ENCODE measurements around the gene BLTP2.
"Not testable (repeated sequence)": the region's sequence is repeated elsewhere in the genome, so short reads cannot be mapped to it uniquely, and the experiment has no call there.

The BLTP2 gene

GRCh38 chr17:28644787-28645575 is at the start of gene BLTP2:
Gene BLTP2 (minus strand): TSS chr17:28645158. CDS start chr17:28645056, 102 bp downstream.
- no peak for FAIRE-seq

- no peak for FAIRE-seq
Observed at GRCh38 chr17:28693869-28694268, 48.9 kb upstream of the BLTP2 start.

GRCh38 chr17:28689011-28689410 is 44.1 kb upstream of the BLTP2 start:
- no peak for FAIRE-seq

DNA sequence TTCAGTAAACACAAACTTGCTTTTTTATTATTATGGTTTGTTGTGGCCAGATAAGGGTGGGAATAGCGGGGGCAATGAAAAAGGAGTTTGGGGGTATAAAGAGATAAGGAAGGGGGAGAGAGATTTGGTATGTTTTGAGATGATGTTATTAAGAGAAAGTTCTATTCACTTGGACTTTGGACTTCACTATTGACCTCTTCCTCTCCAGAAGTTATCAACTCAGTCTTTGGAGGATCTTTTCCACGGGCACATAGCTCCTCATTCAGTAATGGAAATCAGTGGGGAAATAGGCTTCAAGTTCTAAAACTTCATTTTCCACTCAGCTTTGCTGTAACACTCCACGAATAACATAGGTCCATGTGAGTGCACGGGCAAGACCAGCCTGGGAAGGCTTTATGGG is 43.5 kb upstream of the BLTP2 start:
- no peak for FAIRE-seq

GRCh38 chr17:28686296-28686695 is 41.3 kb upstream of the BLTP2 start:
- no peak for FAIRE-seq

- no peak for FAIRE-seq
Observed at GRCh38 chr17:28685366-28685765, 40.4 kb upstream of the BLTP2 start.

DNA sequence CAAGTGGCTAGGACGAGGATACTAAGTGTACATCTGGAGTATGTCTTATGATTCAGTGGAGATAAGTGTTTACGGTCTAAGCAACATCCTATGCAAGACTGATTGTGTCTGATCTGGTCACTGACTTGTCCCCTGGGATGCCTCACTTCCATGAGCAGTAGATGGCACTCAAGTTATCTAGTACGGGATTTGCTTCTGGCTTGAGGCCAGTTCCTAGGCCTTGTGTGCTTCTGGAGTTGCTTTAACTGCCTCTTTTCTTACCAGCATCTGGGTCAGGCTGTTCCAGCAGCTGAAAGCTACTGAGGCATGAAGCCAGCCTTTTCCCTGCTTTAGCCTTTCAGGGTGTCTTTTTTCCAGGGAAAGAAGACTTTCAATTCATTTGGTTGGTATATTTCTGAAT is 40.0 kb upstream of the BLTP2 start:
- no peak for FAIRE-seq

DNA sequence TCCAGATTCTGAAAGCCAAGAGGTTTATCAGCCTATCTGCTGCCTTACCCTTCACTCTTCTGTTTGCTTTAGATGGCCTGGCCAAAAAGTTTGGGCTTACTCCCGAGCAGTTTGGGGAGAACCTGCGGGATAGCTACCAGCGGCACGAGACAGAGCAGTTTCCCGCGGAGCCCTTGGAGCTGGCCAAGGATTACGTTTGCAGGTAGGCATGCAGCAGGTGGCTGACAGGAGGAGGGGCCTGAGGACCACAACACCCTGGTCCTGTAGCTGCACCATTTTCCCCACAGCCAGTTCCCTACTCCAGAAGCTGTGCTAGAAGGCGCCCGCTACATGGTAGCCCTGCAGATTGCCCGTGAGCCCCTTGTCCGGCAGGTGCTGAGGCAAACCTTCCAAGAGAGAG is 37.7 kb upstream of the BLTP2 start:
- FAIRE-seq: no peak

DNA sequence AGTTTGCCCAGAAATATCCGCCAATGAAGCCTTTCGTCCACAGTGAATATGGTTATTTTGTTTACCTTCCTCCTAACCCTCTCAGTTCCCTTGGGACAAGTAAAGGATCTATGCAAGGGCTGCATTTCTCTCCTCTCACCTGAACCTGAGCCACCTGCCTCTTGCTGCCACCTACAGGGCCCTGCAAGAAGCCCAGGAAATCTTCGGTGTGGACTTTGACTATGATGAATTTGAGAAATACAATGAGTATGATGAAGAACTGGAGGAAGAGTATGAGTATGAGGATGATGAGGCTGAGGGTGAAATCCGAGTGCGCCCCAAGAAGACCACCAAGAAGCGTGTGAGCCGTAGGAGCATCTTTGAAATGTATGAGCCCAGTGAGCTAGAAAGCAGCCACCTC is 31.0 kb upstream of the BLTP2 start:
- no peak for FAIRE-seq

DNA sequence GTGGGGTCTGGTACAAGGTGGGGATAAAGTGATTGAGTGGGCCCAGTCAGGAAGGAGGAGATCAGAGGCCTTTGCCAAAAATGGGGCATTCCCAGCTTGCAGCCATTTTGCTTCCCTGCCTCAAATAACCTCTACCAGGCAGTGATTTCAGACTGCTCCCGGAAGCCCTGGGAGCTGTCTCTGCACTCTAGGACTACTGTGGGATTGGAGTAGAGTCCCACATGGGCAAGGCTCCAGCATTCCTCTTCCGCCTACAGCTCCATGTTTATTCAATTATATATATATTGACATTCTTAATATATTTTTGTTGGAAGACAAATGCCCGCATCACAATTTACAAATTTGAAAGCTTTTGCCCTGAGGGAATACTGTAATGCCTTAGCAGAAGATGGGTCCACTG is 30.5 kb upstream of the BLTP2 start:
- FAIRE-seq: no peak

- FAIRE-seq: no peak
Observed at GRCh38 chr17:28669918-28670317, 25.0 kb upstream of the BLTP2 start.

- FAIRE-seq: no peak
Observed at GRCh38 chr17:28667870-28668269, 22.9 kb upstream of the BLTP2 start.

DNA sequence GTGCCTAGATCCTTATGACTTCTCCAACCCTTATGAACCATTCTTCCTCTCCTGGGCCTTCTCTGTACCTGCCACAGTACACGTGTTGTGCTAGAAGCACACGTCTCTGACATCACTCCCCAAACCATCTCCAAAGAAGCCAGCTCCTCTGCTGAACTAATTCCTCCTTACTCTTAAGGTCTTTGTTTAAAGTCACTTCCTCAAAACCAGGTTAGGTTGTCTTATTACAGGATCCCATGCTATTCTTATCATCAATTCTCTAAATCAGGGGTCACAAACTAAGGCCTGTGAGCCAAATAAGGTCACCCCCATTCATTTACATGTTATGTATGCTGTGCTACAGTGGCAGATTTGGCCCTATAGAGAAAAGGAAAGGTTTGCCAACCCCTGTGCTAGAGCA is 21.0 kb upstream of the BLTP2 start:
- no peak for FAIRE-seq

- FAIRE-seq: no peak
Observed at GRCh38 chr17:28663723-28664122, 18.8 kb upstream of the BLTP2 start.

GRCh38 chr17:28662527-28662829 is 17.5 kb upstream of the BLTP2 start:
- FAIRE-seq: no peak

GRCh38 chr17:28661635-28662526 is 16.9 kb upstream of the BLTP2 start, which contains the start of the genes SDF2 and SUPT6H:
Gene SDF2 (minus strand): TSS chr17:28661906. CDS start chr17:28661876, 30 bp downstream.
Gene SUPT6H (plus strand): TSS chr17:28662205. CDS start chr17:28673402, 11,197 bp downstream.
- FAIRE-seq: no peak

DNA sequence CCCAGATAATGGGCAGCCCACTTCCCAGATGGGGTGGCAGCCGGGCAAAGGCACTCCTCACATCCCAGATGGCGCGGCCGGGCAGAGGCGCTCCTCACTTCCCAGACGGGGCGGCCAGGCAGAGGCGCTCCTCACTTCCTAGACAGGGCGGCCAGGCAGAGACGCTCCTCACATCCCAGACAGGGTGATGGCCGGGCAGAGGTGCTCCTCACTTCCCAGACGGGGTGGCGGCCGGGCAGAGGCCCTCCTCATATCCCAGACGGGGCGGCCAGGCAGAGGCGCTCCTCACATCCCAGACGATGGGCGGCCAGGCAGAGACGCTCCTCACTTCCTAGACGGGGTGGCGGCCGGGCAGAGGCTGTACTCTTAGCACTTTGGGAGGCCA is 14.5 kb upstream of the BLTP2 start:
- not testable (repeated sequence) for FAIRE-seq

- FAIRE-seq: not testable (repeated sequence)
Observed at GRCh38 chr17:28658766-28659496, 14.0 kb upstream of the BLTP2 start.

GRCh38 chr17:28658342-28658741 is 13.4 kb upstream of the BLTP2 start:
- not testable (repeated sequence) for FAIRE-seq

GRCh38 chr17:28657756-28658155 is 12.8 kb upstream of the BLTP2 start:
- FAIRE-seq: no peak

DNA sequence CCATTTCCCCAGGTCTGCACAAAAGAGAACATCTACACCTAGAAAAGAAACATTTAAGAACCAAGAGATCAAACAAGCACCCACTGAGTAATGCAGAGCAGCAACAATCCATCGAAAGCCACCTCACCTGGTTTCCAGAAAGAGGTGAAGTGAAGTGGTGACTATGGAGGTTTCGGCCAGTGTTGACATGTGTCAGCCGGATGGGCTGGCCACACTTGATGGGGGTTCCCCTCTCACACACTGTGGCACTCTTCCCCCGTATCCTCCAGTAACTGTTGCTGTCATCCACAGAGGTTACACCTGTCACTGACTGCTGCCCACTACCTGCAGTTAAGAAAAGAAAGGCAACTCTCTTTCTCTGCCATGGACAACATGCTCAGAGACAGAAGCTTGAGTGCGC is 10.2 kb upstream of the BLTP2 start:
- no peak for FAIRE-seq

- FAIRE-seq: no peak
Observed at GRCh38 chr17:28648698-28649097, 3.7 kb upstream of the BLTP2 start.

DNA sequence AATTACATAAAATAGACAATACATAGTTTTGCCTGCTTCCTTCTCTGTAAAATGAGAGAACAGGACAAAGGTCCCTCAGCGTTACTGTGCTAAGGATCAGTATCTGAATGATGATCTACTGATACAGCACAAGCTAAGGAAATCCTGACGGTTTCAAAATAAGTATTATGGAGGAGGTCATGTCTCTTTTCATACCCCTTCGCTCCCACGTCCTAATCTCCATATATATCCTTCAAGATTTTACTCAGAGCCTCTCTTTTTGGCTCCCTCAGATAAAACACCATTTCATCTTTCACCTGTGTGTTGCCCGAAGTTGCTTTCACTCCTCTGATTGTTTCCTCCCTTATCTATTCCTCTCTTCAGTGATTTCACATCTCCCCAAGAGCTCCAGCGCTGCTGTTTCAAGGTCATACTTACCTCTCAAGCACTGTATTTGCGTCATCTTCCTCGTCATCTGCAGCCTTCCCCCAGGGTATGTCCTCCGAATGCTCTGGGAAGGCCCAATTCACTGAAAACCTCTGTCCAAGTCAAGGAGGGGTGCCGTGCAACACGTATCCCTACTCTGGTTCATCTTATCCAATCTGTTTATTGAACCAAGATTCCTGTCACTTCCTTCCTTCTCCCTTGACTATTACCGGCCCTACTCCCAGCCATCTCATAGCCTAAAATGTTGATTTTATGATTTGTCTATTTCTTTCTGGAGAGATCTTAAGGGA is 1.2 kb upstream of the BLTP2 start:
- no peak for FAIRE-seq
